ENCODE measurements around the gene ZNF576.
A peak's percentile ranks its signal among the peaks of the same experiment; 100 is the strongest.
"Not testable (repeated sequence)": the region's sequence is repeated elsewhere in the genome, so short reads cannot be mapped to it uniquely, and the experiment has no call there.

The ZNF576 gene

GRCh38 chr19:43595999-43596841 lies at the start of gene ZNF576, which contains the start of gene IRGQ:
Gene ZNF576 (plus strand): TSS chr19:43596595. CDS start chr19:43597109, 514 bp downstream.
Gene IRGQ (minus strand): TSS chr19:43596134. CDS start chr19:43595338, 796 bp downstream.
- DNase-seq (ENCODE audit: low spot score) = peak; percentile 97

- not testable (repeated sequence) for DNase-seq (ENCODE audit: low spot score)
Measured at GRCh38 chr19:43547926-43548325, 48.5 kb upstream of the ZNF576 start.

GRCh38 chr19:43548706-43549105 lies 47.7 kb upstream of the ZNF576 start:
- DNase-seq (ENCODE audit: low spot score) = no peak

GRCh38 chr19:43551399-43552197 lies 44.8 kb upstream of the ZNF576 start:
- no peak for DNase-seq (ENCODE audit: low spot score)

- DNase-seq (ENCODE audit: low spot score) = no peak
Measured at GRCh38 chr19:43552198-43552450, 44.3 kb upstream of the ZNF576 start.

- DNase-seq (ENCODE audit: low spot score) = no peak
Measured at GRCh38 chr19:43552616-43553015, 43.8 kb upstream of the ZNF576 start.

- DNase-seq (ENCODE audit: low spot score) = no peak
Measured at GRCh38 chr19:43553656-43554055, 42.7 kb upstream of the ZNF576 start.

- DNase-seq (ENCODE audit: low spot score) = no peak
Measured at GRCh38 chr19:43554317-43554895, 42.0 kb upstream of the ZNF576 start.

GRCh38 chr19:43555185-43555770 lies 41.1 kb upstream of the ZNF576 start:
- DNase-seq (ENCODE audit: low spot score) = peak; percentile 88

GRCh38 chr19:43560687-43561086 lies 35.7 kb upstream of the ZNF576 start:
- peak; percentile 45 for DNase-seq (ENCODE audit: low spot score)

GRCh38 chr19:43561139-43561970 lies 35.0 kb upstream of the ZNF576 start:
- DNase-seq (ENCODE audit: low spot score) = no peak

- DNase-seq (ENCODE audit: low spot score) = no peak
Measured at GRCh38 chr19:43562226-43562697, 34.1 kb upstream of the ZNF576 start.

- DNase-seq (ENCODE audit: low spot score) = no peak
Measured at GRCh38 chr19:43562698-43563241, 33.6 kb upstream of the ZNF576 start.

- no peak for DNase-seq (ENCODE audit: low spot score)
Measured at GRCh38 chr19:43563816-43564457, 32.5 kb upstream of the ZNF576 start.

GRCh38 chr19:43564800-43565199 lies 31.6 kb upstream of the ZNF576 start:
- DNase-seq (ENCODE audit: low spot score) = no peak

GRCh38 chr19:43569657-43570056 lies 26.7 kb upstream of the ZNF576 start:
- no peak for DNase-seq (ENCODE audit: low spot score)

GRCh38 chr19:43570174-43570791 lies 26.1 kb upstream of the ZNF576 start:
- DNase-seq (ENCODE audit: low spot score) = no peak

- no peak for DNase-seq (ENCODE audit: low spot score)
Measured at GRCh38 chr19:43572171-43572588, 24.2 kb upstream of the ZNF576 start.

GRCh38 chr19:43574424-43575155 lies 21.8 kb upstream of the ZNF576 start:
- no peak for DNase-seq (ENCODE audit: low spot score)

Measured in iPS-NIHi11 (cell line).